ENCODE results near the gene MBD6. TPM values are rescaled to one million over a fixed set of nuclear protein-coding genes. Genes with fewer than 3 reads are reported as not detected.
A peak's percentile ranks its signal among the peaks of the same experiment; 100 is the strongest.

Gene MBD6
- total RNA-seq, 1 donor from 2014 or later, result 25.4 TPM

DNA sequence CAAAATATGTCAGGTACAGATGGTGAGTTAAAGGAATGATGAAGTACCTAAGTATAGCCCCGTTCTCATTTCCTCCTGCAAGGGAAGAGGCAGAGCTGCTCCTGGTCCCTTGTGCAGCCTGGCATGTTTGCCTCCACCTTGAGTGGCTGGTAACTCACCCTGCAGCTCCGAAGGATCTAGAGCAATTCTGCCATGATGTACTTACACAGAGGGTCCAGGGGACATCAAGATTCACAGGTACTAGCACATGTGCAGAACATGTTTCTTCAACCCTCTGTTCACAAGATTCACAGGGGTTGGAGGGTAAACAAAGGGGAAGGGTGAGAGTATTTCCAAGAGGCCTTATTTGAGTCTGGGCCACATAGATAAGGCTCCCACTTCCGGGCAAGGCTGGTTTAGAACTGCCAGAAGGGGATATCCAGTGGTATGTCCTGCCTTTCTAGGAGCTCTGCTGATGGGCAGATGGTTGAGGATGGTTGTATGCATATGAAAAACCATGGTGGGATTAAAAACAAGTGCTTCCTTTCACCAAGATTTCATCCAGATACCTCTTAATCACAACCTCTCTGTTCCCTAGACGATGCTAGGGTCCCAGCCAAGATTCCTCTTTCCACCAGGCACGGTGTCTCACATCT lies 16.6 kb downstream of the MBD6 start:
- intact Hi-C loops (cut with DNase I), result no loop called here
- no peak for ATAC-seq (ENCODE audit: poor library complexity)
- no peak for DNase-seq

- intact Hi-C loops (cut with DNase I), result no loop called here
- ATAC-seq (ENCODE audit: poor library complexity) (no peak), DNase-seq (no peak)
These were observed 18.4 kb downstream of the MBD6 start for GRCh38 chr12:57541001-57541400.

- ATAC-seq (ENCODE audit: poor library complexity), result no peak
- DNase-seq, result no peak
- intact Hi-C loops (cut with DNase I), result no loop called here
These were observed 19.1 kb downstream of the MBD6 start for GRCh38 chr12:57541717-57542116.

- ATAC-seq (ENCODE audit: poor library complexity) (no peak), DNase-seq (no peak)
These were observed 21.0 kb downstream of the MBD6 start for GRCh38 chr12:57543581-57543980.

GRCh38 chr12:57545809-57546437 lies 23.3 kb downstream of the MBD6 start:
- intact Hi-C loops (cut with DNase I), result no loop called here

More at GRCh38 chr12:57543581-57543980, 21.0 kb downstream of the MBD6 start:
- intact Hi-C loops (cut with DNase I), result no loop called here

GRCh38 chr12:57546438-57547287 lies 24.0 kb downstream of the MBD6 start, which contains the start of gene DCTN2:
TSS of gene DCTN2 (minus strand) at chr12:57547192. CDS start at chr12:57547063, 129 bp downstream.
- ATAC-seq (ENCODE audit: poor library complexity) (peak; percentile 98), DNase-seq (peak; percentile 96)
- intact Hi-C loops (cut with DNase I), result no loop called here

More at GRCh38 chr12:57545809-57546437, 23.3 kb downstream of the MBD6 start:
- ATAC-seq (ENCODE audit: poor library complexity), result no peak
- DNase-seq, result no peak

DNA sequence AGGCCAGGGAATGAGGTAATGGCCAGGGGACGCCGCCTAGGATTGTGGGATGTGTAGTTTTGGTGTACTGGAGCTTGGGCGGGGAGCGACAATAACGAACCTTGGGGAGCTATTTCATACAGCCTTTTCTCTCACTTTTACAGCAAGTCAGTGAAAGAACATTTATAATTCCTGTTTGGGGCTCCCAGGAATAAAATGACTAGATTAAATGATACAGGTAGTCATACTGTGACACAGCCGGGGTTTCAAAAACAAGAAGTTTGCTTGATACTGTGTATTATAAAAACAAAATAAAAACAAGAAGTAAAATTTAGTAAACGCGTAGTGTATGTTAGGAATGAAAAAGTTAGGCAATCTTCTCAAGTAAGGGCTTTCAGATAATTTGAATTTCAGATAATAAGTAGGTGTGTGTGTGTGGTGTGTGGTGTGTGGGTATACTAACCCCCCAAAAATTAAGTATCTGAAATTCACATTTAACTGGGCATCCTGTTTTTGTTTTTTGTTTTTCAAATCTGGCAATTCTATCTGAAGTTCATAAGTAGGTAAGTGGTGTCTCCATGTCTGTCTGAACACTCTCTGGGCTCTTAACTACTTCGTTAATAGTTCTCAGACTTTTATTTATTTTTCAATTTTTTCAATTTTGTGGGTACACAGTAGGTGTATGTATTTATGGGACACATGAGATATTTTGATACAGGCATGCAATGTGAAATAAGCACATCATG lies 24.8 kb downstream of the MBD6 start:
- no peak for ATAC-seq (ENCODE audit: poor library complexity)
- DNase-seq, result no peak
- intact Hi-C loops (cut with DNase I), result no loop called here

GRCh38 chr12:57548013-57548315 lies 25.3 kb downstream of the MBD6 start:
- DNase-seq (no peak), ATAC-seq (ENCODE audit: poor library complexity) (no peak)
- intact Hi-C loops (cut with DNase I), result no loop called here

GRCh38 chr12:57548488-57548887 lies 25.9 kb downstream of the MBD6 start:
- intact Hi-C loops (cut with DNase I), result no loop called here
- ATAC-seq (ENCODE audit: poor library complexity), result no peak
- no peak for DNase-seq

DNA sequence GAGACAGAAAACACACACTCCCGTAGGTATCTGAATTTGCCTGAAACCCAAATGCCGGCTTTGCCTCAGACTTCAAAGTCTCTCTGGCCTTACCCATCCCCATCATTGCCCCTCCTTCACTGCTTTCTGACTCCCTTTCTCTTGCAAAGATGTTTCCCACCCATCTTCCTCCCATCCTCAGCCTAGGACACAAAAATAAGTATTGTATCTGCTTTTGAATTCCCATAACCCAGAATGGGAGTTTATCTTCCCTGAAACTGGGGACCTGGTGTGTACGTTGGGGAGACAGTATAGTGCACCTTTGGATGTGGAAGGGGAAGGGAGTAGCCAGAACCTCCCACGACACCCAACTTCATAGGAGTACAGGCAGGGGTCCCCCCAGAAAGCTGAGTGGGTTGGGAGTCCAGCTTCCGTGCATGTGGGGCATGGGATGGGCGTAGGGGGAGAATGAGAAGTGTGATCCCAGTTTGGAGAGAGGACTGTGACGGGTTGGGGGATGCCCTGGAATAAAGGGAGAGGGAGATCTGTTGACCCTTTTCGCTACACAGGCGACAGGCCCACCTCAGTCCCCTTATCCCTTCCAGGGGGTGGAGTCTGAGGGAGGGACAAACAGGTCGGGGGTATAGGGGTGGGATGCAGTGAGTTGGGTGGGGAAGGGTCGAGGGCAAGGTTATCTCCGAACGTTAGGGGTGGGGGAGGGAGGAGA lies 26.7 kb downstream of the MBD6 start:
- DNase-seq, result no peak
- ATAC-seq (ENCODE audit: poor library complexity), result no peak

DNA sequence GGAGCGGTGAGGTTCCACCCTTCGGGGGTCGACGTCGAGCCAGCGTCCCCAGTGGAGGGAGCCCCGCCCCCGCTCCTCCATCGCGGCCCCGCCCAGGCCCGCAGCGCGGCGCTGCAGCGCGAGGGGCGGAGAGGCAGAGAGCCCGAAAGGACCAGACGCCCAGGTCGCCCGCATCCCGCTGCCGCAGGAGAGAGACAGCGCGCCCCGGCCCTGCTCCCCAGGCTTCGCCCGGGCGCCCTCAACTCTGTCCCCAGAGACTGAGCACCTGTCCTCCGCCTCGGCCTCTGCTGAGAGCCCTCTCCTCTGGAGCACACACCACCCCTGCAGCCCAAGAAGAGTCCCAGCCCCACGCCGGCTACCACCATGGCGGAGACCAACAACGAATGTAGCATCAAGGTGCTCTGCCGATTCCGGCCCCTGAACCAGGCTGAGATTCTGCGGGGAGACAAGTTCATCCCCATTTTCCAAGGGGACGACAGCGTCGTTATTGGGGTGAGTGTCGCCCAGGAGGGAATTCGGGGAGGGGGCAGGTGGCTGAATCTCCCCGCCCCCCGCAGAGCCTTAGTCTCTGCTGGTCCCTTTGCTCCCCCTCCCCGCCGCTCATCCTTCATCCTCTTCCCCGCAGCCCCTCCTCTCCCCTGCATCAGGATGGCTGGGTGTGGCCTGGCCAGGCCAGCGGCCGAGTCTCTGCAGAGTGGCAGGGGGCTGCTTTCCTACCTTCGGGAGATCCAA lies 27.5 kb downstream of the MBD6 start, which contains the start of gene KIF5A:
TSS of gene KIF5A (plus strand) at position 136 of the 732 bp plus-strand sequence. CDS start at position 364, 228 bp downstream.
- DNase-seq (no peak), ATAC-seq (ENCODE audit: poor library complexity) (no peak)
- intact Hi-C loops (cut with DNase I), result no loop called here

More for the DNA sequence above, 26.7 kb downstream of the MBD6 start:
- intact Hi-C loops (cut with DNase I), result no loop called here

DNA sequence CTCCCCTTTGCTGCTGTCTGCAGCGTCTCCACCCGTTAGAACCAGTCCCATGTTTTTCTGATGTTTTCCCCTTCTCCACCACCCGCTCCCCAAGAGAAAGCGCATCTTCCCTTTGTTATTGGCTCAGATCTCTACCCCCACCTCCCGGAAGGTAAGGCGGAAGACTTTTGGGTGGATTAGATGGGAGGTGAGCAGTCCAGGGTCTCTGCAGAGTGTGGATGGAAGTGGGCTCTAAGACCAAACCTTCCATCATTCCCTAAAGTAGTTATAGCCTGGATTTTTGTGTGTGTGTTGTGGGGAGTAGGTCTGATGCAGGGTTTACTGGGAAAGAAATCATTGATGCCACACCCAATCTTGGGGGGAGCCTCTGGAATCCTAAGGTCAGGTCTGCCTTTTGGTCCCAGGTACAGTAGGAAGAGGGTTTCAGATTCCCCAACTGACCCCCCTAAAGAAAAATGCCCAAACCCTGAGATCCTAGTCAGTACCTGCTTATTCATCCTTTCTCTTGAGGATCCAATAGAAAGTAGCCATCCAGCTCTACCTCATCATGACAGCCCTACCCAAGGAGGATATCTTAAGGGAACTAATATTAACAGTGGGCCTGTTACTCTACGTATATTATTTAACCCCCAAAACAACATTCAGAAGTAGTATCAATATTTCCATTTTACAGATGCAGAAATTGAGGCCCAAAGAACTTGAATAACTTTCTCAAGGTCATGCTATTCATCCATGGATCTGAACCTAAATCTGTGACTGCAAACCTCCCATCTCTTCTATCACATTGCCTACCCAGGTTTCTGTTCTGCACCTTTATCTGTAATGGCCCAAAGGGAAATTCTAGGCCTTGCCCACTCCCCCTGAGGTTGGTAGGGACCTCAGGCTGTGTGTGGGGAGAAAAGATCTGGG lies 28.3 kb downstream of the MBD6 start:
- intact Hi-C loops (cut with DNase I), result no loop called here
- DNase-seq (no peak), ATAC-seq (ENCODE audit: poor library complexity) (no peak)

DNA sequence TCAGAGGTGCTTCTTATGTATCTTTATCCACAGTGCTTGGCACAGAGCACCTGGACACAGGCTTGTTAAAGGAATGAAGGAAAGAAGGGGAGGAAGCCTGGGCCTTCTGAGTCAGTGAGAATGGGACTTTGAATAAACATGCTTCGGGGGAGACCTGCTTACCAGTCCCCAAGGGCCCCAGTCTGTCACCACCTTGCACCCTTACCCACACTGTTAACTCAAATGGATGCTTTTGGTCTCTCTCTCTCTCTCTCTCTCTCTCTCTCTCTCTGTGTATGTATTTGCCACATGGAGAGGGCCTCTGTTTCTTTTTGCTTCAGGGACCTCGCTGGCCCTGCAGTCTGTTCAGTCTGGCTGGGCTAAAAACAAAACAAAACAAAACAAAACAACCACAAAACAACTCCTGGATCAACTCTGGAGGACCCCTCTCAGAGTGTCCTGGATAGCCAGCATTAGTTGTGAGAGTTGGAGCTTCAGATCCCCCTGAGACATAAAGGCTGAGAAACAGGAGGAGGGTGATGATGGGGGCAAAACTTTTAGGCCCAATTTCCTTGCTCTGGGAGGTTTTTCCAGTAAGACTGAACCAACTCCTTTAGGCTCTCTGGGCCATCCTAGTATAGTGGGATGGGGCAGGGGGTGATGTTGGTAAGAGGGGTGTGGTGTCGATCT lies 29.1 kb downstream of the MBD6 start:
- no peak for ATAC-seq (ENCODE audit: poor library complexity)
- no peak for DNase-seq
- intact Hi-C loops (cut with DNase I), result no loop called here

- DNase-seq, result no peak
- ATAC-seq (ENCODE audit: poor library complexity), result no peak
- intact Hi-C loops (cut with DNase I), result no loop called here
These were observed 29.7 kb downstream of the MBD6 start for GRCh38 chr12:57552306-57552651.

GRCh38 chr12:57552835-57553313 lies 30.2 kb downstream of the MBD6 start:
- intact Hi-C loops (cut with DNase I), result no loop called here
- no peak for DNase-seq
- no peak for ATAC-seq (ENCODE audit: poor library complexity)

All from Right ventricle myocardium superior (tissue), 1 donor.